A172 (cell line): ENCODE results near the gene XPNPEP1. TPM values are rescaled to one million over a fixed set of nuclear protein-coding genes. Genes with fewer than 3 reads are reported as not detected.
"Not testable (repeated sequence)": the region's sequence is repeated elsewhere in the genome, so short reads cannot be mapped to it uniquely, and the experiment has no call there.

ENCODE experiments used
- DNase-seq: peaks from one replicate; pipeline ENCODE4 v3.0.0-alpha.2; 2015; ENCODE audit warnings: low spot score
- total RNA-seq: library from RNA; depleted of rRNA; stranded (reverse); fragments of >200 nt; shearing (Covaris generic); gene quantifications from 2 replicates; pipeline ENCODE4 v1.2.3, GENCODE V29; 2014

The XPNPEP1 gene
- total RNA-seq, 1 experiment from 2014 or later = 75.4 TPM

GRCh38 chr10:109924087-109924486 lies 776 bp upstream of the XPNPEP1 start:
- no peak for DNase-seq

GRCh38 chr10:109922358-109922975 lies 844 bp downstream of the XPNPEP1 start:
- DNase-seq = no peak

DNA sequence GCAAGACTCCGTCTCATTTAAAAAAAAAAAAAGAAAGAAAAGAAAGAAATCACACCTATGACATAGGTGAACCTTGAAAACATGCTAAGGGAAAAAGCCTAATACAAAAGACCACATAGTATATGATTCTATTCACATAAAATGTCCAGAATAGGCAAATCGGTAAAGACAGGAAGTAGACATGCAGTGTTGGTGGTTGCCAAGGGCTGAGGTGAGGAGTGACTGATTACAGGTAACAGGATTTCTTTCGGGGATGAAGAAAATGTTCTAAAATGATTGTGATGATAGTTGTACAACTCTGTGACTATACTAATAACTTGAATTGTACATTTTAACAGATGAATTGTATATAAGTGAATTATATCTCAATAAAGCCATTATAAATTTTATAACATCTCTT lies 3.3 kb downstream of the XPNPEP1 start:
- DNase-seq = no peak

DNA sequence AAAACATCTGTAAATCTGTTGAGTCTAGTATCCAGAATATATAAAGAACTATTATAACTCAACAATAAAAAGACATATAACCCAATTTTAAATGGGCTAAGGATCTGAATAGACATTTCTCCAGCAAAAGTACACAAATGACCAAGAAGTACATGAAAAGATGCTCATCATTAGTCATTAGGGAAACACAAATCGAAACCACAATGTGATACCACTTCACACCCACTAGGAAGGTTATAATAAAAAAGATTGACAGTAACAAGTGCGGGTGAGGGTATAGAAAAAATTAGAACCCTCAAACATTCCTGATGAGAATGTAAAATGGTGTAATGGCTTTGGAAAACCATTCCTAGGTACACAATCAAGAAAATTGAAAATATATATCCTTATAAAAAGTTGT lies 4.1 kb downstream of the XPNPEP1 start:
- DNase-seq = no peak

DNA sequence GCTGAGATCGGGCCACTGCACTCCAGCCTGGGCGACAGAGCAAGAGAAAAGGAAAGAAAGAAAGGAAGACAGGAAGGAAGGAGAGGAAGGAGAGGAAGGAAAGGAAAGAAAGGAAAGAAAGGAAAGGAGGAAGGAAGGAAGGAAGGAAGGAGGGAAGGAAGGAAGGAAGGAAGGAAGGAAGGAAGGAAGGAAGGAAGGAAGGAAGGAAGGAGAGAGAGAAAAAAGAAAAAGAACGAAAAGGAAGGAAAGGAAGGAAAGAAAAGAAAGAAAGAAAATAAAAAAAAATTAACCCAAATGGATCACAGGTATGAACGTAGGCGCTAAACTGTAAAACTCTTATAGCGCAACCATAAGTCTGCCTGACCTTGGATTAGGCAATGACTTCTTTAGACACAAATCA lies 4.6 kb downstream of the XPNPEP1 start:
- DNase-seq = not testable (repeated sequence)

- no peak for DNase-seq
Observed at GRCh38 chr10:109915566-109915965, 7.7 kb downstream of the XPNPEP1 start.

DNA sequence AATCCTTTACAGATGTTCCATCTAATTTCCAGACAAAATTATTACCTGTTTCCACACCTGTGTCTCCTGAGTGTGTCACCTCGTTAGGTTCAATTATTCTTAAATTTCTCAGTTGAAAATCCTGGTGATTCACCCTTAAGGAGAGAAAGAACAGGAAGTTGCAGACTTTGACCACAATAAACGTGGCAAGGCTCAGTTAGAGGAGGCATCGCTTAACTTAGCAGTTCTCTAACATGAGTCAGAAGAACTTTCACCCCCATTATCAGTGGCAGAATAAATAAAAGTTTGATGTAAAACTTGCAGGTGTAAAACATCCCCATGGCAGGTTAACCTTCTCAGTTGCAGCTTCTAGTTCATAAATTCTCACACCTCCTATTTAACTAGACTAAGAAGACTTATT lies 8.3 kb downstream of the XPNPEP1 start:
- DNase-seq = peak; percentile 94

DNA sequence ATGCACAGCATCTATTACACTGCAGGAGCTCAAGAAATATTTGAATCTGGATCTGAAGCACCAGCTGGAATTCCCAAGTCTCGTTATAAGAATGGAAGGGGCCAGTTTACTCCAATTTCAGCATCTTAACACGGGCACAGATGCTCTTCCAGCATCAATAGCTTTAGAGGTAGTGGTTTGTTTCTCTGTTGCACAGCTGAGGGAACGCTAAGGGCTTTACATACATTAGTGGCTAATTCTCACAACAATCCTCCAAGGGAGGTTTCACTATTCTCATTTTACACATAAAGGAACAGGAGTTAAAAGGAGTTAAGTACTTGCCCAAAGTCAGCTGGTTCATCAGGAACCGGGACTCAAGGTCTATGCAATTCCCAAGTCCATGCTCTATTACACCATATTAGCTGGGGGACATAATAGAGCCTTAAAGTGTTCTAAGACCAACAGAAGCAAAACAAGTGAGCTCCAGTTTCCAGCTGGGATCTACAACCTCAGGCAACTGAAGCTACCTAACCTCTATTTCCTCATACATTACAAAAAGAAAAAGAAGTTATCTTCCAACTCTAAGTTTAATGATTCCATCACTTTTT lies 9.9 kb downstream of the XPNPEP1 start:
- DNase-seq = no peak

- no peak for DNase-seq
Observed at GRCh38 chr10:109912335-109913281, 10.7 kb downstream of the XPNPEP1 start.

DNA sequence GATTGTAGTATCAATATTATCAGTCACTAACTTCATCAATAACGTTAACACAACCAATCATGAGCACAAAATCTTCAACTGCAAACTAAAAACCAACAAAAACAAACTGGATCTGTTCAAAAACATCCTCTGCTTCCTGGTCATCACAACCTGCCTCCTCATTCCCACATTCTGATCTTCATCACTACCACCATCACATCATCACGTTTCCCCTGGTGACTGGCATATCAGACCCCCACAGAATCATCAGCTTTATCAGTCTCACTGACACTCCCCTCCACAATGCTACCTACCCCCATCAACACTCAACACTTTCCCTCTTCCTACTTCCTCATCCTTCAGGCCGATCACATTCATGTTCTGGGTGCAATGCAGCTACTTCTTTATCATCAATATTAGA lies 11.4 kb downstream of the XPNPEP1 start:
- DNase-seq = no peak

DNA sequence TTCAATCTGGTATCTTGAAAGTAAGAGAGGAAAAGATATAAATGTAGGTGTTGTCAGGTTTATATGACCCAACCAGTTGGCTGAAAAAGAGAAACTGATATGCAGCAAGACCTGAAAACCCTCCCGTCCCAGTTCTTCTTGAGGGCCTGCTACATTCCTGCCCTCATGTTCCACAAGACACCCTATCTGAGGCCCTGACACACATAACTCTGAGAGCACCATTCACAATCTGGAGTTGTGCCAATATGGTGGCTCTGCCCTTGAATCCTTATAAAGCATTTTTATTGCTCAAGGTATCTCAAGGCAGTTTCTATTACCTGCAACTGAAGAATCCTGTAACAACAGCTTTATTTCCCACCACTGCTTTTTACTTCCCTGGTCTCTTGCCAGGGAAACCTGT lies 17.0 kb downstream of the XPNPEP1 start:
- no peak for DNase-seq

DNA sequence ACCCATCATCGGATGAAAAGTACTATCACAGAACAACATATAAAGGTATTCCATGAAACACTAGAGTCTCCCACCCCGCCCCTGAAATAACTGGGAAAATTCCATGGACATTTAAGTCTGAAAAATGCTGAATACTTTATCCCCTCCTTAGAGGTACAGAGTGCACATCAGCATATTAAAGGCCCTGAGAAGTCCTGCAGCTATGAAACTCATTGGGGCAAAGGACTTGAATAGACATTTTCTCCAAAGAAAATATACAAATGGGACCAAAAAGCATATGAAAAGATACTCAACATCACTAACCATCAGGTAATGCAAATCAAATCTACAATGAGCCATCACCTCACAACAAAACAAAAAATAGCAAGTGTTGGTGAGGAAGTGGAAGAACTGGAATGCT lies 18.9 kb downstream of the XPNPEP1 start:
- DNase-seq = no peak

DNA sequence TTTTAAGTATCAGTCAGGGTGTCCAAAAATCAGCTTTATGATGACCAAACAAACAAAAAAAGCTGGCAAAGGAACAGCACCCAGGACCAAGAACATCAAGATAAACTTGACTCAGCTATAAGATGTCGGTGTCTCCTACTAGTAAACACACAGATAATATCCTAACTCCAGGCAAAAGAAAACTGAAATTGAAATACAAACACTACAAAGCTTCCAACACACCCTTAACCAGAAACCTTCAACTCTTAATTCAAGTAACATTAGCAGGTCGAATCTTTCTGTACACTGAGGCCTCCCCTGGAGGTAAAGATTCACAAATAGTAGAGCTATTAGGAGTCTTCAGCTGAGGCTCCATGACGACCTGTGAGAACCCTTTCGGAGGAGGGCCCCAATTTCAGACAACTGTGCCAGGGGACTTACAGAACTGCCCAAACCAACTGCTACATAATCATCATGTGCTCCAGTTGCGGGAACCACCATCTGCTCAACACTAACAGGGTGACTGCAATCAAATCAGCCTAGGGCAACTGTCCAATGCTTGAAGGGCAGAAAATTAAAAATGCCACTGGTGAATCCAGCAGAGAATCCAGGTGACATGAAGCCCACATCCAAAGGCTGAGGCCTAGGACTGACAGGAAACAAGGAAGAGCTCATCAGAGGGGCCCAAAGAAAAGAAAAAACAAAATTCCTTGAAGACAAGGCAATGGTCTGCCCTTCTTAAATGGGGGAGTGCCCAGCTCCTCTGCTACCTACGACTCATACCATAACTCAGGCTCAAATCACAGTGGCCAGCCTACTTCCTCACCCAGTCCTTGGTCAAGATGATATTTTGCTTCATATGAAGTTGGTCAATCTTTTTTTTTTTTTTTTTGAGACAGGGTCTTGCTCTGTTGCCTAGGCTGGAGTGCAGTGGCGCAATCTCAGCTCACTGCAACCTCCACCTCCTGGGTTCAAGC lies 20.0 kb downstream of the XPNPEP1 start:
- DNase-seq = peak; percentile 45

GRCh38 chr10:109899356-109900331 lies 23.7 kb downstream of the XPNPEP1 start:
- DNase-seq = no peak

- DNase-seq = no peak
Observed at GRCh38 chr10:109898666-109899355, 24.5 kb downstream of the XPNPEP1 start.

DNA sequence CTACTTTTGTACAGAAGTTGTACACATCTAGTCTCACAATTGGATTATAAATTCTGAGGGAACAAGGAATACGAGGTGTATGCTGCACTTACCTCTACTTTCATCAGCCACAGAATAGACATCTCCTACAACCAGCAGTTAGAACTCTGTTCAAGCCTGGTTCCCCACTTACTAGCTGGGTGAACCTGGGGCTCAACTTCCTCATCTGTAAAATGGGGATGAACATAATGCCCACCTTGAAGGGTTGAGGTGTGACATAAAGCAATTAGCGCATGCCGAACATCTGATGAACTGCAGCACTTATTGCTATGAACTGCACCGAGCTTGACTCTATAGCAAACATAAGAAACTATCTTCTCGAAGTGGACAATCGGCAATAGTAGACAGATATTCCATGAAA lies 25.3 kb downstream of the XPNPEP1 start:
- DNase-seq = no peak

DNA sequence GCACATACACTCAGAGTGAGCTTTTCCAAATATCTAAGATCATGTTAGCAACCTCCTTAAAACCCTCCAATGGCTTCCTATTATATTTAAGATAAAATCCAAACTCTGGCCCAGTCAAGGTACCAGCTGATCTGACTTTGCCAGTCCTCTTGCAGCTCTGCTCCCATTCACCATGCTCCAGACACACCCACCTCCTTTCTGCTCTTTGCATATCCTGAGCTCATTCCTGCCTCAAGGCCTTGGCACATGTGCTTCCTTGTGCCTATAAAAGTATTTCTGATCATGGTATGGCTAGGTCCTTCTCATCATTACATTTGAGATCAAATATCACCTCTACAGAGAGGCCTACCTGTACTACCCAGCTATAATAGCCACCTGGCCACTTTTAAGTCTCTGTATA lies 27.5 kb downstream of the XPNPEP1 start:
- DNase-seq = no peak

DNA sequence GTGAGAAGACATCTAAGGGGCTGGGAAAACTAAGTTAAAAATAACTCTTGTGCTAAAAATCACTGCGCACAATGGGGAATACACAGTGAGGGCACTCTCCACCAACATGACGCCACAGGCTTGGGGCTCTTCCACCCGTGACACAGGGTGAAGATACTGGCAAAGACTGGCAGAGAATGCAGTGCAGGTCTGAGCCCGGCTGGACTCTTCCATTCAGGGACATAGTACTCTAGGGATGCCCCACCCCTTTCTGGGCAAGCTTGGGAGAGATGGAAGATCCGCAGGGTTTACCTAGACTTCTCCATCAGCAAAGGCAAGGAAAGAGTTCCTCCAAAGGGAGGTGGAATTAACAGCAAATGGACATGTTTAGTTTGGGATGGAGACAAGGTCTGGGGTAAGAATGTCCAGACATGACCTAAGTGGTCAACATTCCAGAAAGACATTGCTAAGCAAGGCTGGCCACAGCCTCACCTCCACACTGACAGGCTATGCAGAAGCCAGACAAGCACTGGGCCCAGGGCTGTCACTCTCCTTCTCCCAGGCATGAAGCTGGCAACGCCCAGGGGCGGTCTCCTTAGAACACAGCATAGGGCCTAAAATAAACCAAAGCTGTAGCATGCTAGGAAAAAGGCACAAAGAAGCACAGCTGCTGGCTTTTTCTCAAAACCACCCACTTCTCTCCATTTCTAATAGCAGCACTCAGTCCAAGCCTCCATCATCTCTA lies 28.1 kb downstream of the XPNPEP1 start:
- DNase-seq = no peak

DNA sequence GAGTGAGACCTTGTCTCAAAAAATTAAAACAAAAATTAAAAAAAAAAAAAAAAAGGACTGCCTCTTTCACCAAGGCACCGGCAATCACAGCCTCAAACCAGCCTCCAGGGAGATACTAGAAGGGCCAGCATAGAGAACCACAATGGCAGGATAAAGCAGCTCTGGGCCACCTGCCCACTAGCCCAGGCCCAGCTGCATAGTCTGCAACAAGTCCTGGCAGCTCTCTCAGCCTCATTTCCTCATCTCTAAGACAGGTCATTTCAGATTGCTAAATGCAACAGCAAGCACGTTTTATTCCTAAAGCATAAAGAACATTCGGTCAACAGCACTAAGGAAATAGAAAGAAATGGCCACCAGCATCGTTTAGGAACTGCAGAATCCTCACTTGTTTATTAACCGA lies 28.8 kb downstream of the XPNPEP1 start:
- DNase-seq = no peak
